H1 (cell line): ENCODE results near the gene NCBP1.

ENCODE experiments used
- CEBPB ChIP-seq: IDR thresholded peaks from 2 replicates; pipeline ENCODE4 v1.6.1; 2012; ENCODE audit warnings: low read depth, low read length
- EP300 ChIP-seq, 2 experiments: IDR thresholded peaks; 1 replicate in 1 of 2; 2 replicates in 1 of 2; pipeline ENCODE4 v1.6.1; 2011 to 2012; ENCODE audit warnings: low read depth in 2 of 2, low read length in 2 of 2, mild to moderate bottlenecking in 2 of 2, borderline replicate concordance in 1 of 2, inconsistent platforms in 1 of 2, moderate library complexity in 1 of 2
- JUND ChIP-seq: IDR thresholded peaks from 2 replicates; pipeline ENCODE4 v1.6.1; 2011; ENCODE audit warnings: mild to moderate bottlenecking, improper control_type of control experiment, low read length
- MAFK ChIP-seq: IDR thresholded peaks from 2 replicates; pipeline ENCODE4 v1.6.1; 2012; ENCODE audit warnings: low read depth, mild to moderate bottlenecking, improper control_type of control experiment, low read length
- POLR2A ChIP-seq, 2 experiments: IDR thresholded peaks; 1 replicate in 1 of 2; 2 replicates in 1 of 2; pipeline ENCODE4 v1.6.1; 2011; ENCODE audit warnings: low read depth in 2 of 2, low read length in 2 of 2, mild to moderate bottlenecking in 2 of 2; ENCODE audit errors: control extremely low read depth in 1 of 2
- RAD21 ChIP-seq, 2 experiments: IDR thresholded peaks in 1 of 2; conservative IDR thresholded peaks in 1 of 2; 2 replicates each; pipeline ENCODE4 v1.6.1; 2011; ENCODE audit warnings: low read depth in 2 of 2, low read length in 2 of 2, improper control_type of control experiment in 1 of 2, inconsistent platforms in 1 of 2, mild to moderate bottlenecking in 1 of 2, moderate library complexity in 1 of 2
- SRF ChIP-seq: IDR thresholded peaks from 2 replicates; pipeline ENCODE4 v1.6.1; 2011; ENCODE audit warnings: mild to moderate bottlenecking, low read depth, low read length, moderate library complexity
- USF2 ChIP-seq: IDR thresholded peaks from 2 replicates; pipeline ENCODE4 v1.6.1; 2011; ENCODE audit warnings: low read length, improper control_type of control experiment
- ZNF274 ChIP-seq: IDR thresholded peaks from 2 replicates; pipeline ENCODE4 v1.7.0; 2012; ENCODE audit warnings: low read length, borderline replicate concordance; ENCODE audit errors: extremely low read depth
- TF ChIP-seq, protein P1 (sequence below), 3 experiments: IDR thresholded peaks; 1 replicate in 2 of 3; 2 replicates in 1 of 3; pipeline versions ENCODE4 v1.5.1 to v1.6.1; 2011; ENCODE audit warnings: low read length in 3 of 3, mild to moderate bottlenecking in 3 of 3, inconsistent platforms in 2 of 3, low read depth in 1 of 3, moderate library complexity in 1 of 3; ENCODE audit not compliant: insufficient read depth in 1 of 3; ENCODE audit errors: control extremely low read depth in 1 of 3
- TF ChIP-seq, protein P2 (sequence below): IDR thresholded peaks from 2 replicates; pipeline ENCODE4 v1.6.1; 2011; ENCODE audit warnings: low read depth, mild to moderate bottlenecking, low read length; ENCODE audit not compliant: insufficient read depth

- TF ChIP-seq JUND (no peak), RAD21 (IDR thresholded peaks at IDR 0.05 in 1 of 2, conservative IDR thresholded peaks at IDR 0.05 in 1 of 2; ENCODE audit: low read depth in 2 of 2, low read length in 2 of 2) (no peak), MAFK (no peak), EP300 (IDR thresholded peaks at IDR 0.05; ENCODE audit: borderline replicate concordance in 1 of 2, low read depth in 2 of 2, low read length in 2 of 2) (no peak), CEBPB (no peak), POLR2A (IDR thresholded peaks at IDR 0.05; ENCODE audit: control extremely low read depth in 1 of 2, low read depth in 2 of 2, low read length in 2 of 2) (no peak), ZNF274 (no peak), USF2 (no peak), SRF (no peak)
- TF ChIP-seq, protein P1, sequence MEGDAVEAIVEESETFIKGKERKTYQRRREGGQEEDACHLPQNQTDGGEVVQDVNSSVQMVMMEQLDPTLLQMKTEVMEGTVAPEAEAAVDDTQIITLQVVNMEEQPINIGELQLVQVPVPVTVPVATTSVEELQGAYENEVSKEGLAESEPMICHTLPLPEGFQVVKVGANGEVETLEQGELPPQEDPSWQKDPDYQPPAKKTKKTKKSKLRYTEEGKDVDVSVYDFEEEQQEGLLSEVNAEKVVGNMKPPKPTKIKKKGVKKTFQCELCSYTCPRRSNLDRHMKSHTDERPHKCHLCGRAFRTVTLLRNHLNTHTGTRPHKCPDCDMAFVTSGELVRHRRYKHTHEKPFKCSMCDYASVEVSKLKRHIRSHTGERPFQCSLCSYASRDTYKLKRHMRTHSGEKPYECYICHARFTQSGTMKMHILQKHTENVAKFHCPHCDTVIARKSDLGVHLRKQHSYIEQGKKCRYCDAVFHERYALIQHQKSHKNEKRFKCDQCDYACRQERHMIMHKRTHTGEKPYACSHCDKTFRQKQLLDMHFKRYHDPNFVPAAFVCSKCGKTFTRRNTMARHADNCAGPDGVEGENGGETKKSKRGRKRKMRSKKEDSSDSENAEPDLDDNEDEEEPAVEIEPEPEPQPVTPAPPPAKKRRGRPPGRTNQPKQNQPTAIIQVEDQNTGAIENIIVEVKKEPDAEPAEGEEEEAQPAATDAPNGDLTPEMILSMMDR (IDR thresholded peaks at IDR 0.05; ENCODE audit: control extremely low read depth in 1 of 3, insufficient read depth in 1 of 3, low read depth in 1 of 3, low read length in 3 of 3) = no peak
- TF ChIP-seq, protein P2, sequence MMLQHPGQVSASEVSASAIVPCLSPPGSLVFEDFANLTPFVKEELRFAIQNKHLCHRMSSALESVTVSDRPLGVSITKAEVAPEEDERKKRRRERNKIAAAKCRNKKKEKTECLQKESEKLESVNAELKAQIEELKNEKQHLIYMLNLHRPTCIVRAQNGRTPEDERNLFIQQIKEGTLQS = no peak
Observed at GRCh38 chr9:97645720-97646119, 12.1 kb downstream of the NCBP1 start.
